Esophagus squamous epithelium (tissue), 5 donors: ENCODE results near the gene KRT13. TPM values are rescaled to one million over a fixed set of nuclear protein-coding genes. Genes with fewer than 3 reads are reported as not detected.

ENCODE experiments used
- DNase-seq: peaks from one replicate; lab custom pipeline; 2025; lab: John Stamatoyannopoulos, UW
- H3K27ac ChIP-seq, 4 donors: fragments of 200-600 bp; sonication (generic); one replicate each; pipeline ENCODE4 v1.5.1; 2016 to 2019; ENCODE audit warnings: mild to moderate bottlenecking in 1 of 4
- H3K27me3 ChIP-seq, 4 donors: fragments of 200-600 bp; sonication (generic); 1 replicate in 3 of 4; 2 replicates in 1 of 4; pipeline versions ENCODE4 v1.5.1 to v1.6.0; 2017 to 2021; ENCODE audit warnings: antibody characterized with exemption in 1 of 4
- H3K36me3 ChIP-seq, 3 donors: fragments of 200-600 bp; sonication (generic); one replicate each; pipeline ENCODE4 v1.5.1; 2016 to 2019
- H3K4me1 ChIP-seq, 3 donors: fragments of 200-600 bp; sonication (generic); one replicate each; pipeline ENCODE4 v1.5.1; 2017 to 2019
- H3K4me3 ChIP-seq, 4 donors: fragments of 200-600 bp; sonication (generic); 1 replicate in 3 of 4; 2 replicates in 1 of 4; pipeline ENCODE4 v1.5.1; 2016 to 2019; ENCODE audit warnings: mild to moderate bottlenecking in 2 of 4, moderate library complexity in 1 of 4
- H3K9me3 ChIP-seq, 3 donors: fragments of 200-600 bp; sonication (generic); one replicate each; pipeline ENCODE4 v1.5.1; 2016 to 2019
- POLR2A ChIP-seq, 4 donors: fragments of 450-650 bp; IDR thresholded peaks; one replicate each; pipeline ENCODE4 v1.6.1; 2017; ENCODE audit warnings: antibody characterized with exemption in 4 of 4, mild to moderate bottlenecking in 4 of 4, moderate library complexity in 3 of 4
- WGBS, 2 donors: methylation state at CpG; one replicate each; pipeline ENCODE4 v1.1.5; 2018; 5-methylcytosine and 5-hydroxymethylcytosine counted together
- intact Hi-C: fragments of 100-400 bp; cut with DNase I; formaldehyde crosslinking; loops from one replicate; pipeline ENCODE4 v1.15.0; 2022
- total RNA-seq, 4 donors: library from RNA; depleted of rRNA; stranded (reverse); fragments of >200 nt; gene quantifications; one replicate each; pipeline ENCODE4 v1.1.0, GENCODE V29; 2016
- TF ChIP-seq, protein P1 (sequence below), 6 experiments: fragments of 450-650 bp in 4 of 6; fragments of 200-600 bp in 2 of 6; sonication (generic) in 2 of 6; IDR thresholded peaks; one replicate each; pipeline ENCODE4 v1.5.1; 2016 to 2019; ENCODE audit warnings: antibody characterized with exemption in 6 of 6, mild to moderate bottlenecking in 4 of 6, moderate library complexity in 4 of 6
- donor health status: DM: yes; HTN: yes; CAD: no.

The KRT13 gene
- total RNA-seq, 4 donors from 2014 or later: 27,182 to 79,363 (median 33,601) TPM

DNA sequence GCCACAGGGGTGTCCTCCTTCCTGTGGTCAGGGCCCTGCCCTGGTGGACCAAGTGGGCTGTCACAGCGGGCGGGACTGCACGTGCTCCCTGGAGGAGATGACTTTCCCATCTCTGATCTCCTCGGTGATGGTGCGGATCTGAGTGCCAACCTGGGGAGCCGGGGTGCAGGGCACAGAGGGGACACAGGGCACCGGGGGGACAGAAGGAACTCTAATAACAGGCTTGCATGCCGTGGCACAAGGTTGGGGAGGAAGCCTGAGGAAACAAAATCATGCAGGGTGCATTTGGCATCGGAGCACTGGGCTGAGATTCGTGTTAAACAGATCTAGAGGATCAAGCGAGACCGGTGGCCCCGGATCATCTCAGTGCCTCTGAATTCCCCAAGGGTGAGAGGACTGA is 19.1 kb downstream of the KRT13 start:
- intact Hi-C loops: no loop called here
- WGBS, 2 donors: 89 to 91% methylated on average over 7 to 8 of the region's 13 CpGs
- Histone ChIP-seq H3K27ac (no peak overlapping the region), H3K4me1 (no peaks in the 10 kb centered on the region), H3K27me3 (peaks cover 0 to 8% (median 0%) of the 10 kb centered on the region in 4 donors), H3K4me3 (no peak overlapping the region), H3K9me3 (no peaks in the 10 kb centered on the region), H3K36me3 (no peaks in the 10 kb centered on the region)
- TF ChIP-seq POLR2A (IDR thresholded peaks at IDR 0.05): no peak
- TF ChIP-seq, protein P1, sequence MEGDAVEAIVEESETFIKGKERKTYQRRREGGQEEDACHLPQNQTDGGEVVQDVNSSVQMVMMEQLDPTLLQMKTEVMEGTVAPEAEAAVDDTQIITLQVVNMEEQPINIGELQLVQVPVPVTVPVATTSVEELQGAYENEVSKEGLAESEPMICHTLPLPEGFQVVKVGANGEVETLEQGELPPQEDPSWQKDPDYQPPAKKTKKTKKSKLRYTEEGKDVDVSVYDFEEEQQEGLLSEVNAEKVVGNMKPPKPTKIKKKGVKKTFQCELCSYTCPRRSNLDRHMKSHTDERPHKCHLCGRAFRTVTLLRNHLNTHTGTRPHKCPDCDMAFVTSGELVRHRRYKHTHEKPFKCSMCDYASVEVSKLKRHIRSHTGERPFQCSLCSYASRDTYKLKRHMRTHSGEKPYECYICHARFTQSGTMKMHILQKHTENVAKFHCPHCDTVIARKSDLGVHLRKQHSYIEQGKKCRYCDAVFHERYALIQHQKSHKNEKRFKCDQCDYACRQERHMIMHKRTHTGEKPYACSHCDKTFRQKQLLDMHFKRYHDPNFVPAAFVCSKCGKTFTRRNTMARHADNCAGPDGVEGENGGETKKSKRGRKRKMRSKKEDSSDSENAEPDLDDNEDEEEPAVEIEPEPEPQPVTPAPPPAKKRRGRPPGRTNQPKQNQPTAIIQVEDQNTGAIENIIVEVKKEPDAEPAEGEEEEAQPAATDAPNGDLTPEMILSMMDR (IDR thresholded peaks at IDR 0.05): no peak
- DNase-seq: no peak

DNA sequence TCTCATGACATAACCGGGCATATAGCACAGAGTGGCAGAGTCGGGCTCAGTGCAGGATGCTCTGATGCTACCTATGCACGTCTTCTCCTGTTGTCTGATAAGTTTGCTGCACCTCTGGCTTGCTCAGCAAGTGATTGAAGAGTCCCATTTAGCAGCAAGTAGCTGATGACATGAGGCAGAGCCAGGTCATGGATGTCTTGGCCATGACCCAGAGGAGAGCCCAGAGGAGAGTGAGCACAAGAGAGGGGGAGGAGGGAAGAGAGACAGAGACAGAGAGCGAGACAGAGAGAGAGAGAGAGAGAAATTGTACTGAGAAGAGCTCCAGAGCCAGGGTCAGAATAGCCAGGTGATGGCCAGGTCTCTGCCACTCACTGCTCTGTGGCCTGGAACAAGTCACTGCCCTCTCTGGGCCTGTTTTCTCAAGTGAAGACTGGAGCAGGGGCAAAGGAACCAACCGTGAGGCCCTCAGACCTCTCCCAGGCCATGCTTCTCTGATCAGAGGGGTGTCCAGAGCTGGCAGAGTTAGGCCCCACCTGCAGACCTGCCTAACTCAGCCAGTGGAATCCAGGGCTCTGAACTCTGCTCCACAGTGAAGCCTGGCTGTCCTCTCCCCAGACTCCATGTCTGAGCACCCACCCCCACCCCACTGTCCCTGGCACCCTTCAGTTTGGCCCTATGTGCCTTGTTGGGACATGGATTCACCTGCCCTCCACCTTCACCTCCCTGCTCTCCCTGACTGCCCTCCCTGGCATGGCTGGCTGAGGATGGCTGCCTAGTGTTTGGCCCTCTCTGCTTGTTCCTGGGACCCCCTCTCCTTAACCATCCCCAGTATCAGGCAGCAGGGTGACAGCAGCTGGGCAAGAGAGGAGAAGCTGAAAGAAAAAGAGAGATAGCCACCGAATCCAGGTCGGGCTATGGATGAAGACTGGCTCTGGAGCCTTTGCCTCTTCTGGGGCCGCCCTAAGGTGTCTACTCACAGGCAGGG is 20.2 kb downstream of the KRT13 start:
- DNase-seq: no peak
- peaks cover 0 to 8% (median 0%) of the 10 kb centered on the region in 4 donors for H3K27me3 ChIP-seq
- no peak for TF ChIP-seq POLR2A (IDR thresholded peaks at IDR 0.05)
- TF ChIP-seq, protein P1 (IDR thresholded peaks at IDR 0.05): no peak
- 78 to 85% methylated on average over 8 of the region's 8 CpGs for WGBS, 2 donors
- no peak overlapping the region for H3K4me3 ChIP-seq
- no peak overlapping the region for H3K27ac ChIP-seq
- H3K4me1 ChIP-seq: no peaks in the 10 kb centered on the region
- intact Hi-C loops: no loop called here
- no peaks in the 10 kb centered on the region for H3K9me3 ChIP-seq
- no peaks in the 10 kb centered on the region for H3K36me3 ChIP-seq

DNA sequence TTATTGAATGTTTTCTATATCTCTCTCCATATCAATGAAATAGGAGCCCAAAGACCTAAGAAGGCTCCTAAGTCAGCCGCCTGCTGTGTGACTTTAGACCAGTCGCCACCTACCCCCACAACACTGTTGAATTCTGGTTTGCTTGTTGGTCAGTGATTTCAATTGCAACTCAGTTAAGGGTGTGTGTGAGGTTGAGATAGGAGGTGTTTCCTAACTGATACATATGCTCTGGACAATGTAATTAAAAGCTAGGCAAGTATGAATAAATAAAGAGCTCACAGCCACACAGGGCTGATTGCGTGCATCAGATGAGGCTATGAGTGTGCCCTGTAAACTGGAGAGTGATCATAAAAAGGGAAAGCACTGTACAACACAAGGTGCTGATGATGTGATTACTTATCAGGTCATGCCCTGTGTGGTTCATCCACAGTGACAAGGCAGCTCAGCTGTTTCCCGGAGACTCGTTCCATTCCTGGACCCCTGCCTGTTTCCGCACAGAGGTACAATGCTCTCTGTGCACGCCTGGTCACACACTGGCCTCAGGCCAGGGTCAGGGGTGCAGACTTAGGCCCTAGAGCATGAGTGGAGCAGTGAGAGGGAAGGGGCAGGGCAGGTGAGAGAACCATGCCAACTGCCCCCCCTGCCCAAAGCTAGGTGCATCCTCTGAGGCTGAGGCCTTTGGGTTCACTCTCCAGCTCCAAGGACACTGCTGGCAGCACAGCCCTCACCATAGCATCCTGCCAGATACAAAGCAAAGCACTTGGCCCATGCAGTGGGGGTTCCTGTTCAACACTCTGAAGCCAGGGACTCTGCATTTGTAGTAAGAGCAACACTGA is 21.2 kb downstream of the KRT13 start:
- Histone ChIP-seq H3K4me1 (no peaks in the 10 kb centered on the region), H3K27ac (no peak overlapping the region), H3K36me3 (no peaks in the 10 kb centered on the region), H3K4me3 (no peak overlapping the region), H3K27me3 (peaks cover 0 to 8% (median 0%) of the 10 kb centered on the region in 4 donors), H3K9me3 (no peaks in the 10 kb centered on the region)
- WGBS, 2 donors: 80 to 94% methylated on average over 3 to 6 of the region's 7 CpGs
- DNase-seq: no peak
- intact Hi-C loops: no loop called here
- TF ChIP-seq, protein P1 (IDR thresholded peaks at IDR 0.05): no peak
- TF ChIP-seq POLR2A (IDR thresholded peaks at IDR 0.05): no peak

DNA sequence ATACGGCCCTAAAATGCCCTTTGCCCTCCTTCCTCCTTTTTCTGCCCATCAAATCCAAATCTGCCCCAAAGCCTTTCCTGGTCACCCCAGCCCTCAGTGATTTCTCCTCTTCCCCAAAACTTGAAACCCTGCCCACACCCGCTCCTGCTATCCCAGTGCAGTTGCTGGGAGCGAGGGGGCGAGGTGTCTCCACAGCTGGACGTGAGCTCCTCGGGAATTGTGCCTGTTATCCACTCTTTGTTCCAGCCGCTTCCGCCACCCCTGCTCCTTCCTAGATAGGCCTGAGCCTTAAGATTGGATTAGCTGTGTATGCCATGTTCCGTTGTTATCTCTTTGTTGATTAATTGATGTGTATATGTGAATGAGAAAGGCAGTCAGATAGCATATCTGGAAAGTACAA is 21.9 kb downstream of the KRT13 start:
- Histone ChIP-seq H3K4me1 (no peaks in the 10 kb centered on the region), H3K4me3 (no peak overlapping the region), H3K9me3 (no peaks in the 10 kb centered on the region), H3K27ac (no peak overlapping the region), H3K27me3 (peaks cover 0 to 8% (median 0%) of the 10 kb centered on the region in 4 donors), H3K36me3 (no peaks in the 10 kb centered on the region)
- intact Hi-C loops: no loop called here
- TF ChIP-seq, protein P1 (IDR thresholded peaks at IDR 0.05): no peak
- TF ChIP-seq POLR2A (IDR thresholded peaks at IDR 0.05): no peak
- DNase-seq: no peak
- 85 to 86% methylated on average over 9 of the region's 9 CpGs for WGBS, 2 donors
